ENCODE measurements around the gene SDHB. TPM values are rescaled to one million over a fixed set of nuclear protein-coding genes. Genes with fewer than 3 reads are reported as not detected.

Gene SDHB
- total and polyA plus RNA-seq, 9 of the 15 experiments (the other 6 are each of a cell fraction or from before 2014, with no cell fraction given): 207 to 554 (median 365) TPM

DNA sequence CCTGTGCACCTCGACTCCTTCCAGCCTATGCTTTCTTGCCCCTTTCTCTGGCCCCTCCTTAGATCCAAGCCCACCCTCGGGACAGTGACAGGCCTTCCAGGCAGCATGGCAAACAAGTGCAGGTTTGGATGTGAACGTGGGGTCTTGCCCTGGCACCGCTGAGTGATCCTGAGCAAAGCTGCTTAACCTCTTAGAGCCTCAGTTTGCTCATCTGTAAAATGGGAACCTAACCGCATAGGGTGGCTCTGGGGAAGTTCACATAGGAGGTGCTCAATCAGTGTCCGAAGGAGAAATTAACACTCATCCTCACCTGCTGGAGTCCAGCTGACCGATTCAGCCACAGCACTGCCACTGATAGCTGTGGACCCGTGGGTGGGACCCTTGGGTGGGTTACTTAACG lies 80.6 kb downstream of the SDHB start (continued):
- TF ChIP-seq CHD2 (IDR thresholded peaks at IDR 0.05; ENCODE audit: low read depth, low read length) (no peak), POU5F1 (IDR thresholded peaks at IDR 0.05; ENCODE audit: borderline replicate concordance, low read depth, low read length, partially characterized antibody) (no peak), PRPF4 (IDR thresholded peaks at IDR 0.05; ENCODE audit: insufficient read depth, low read depth, low read length, poor library complexity, severe bottlenecking) (no peak), GABPA (tag; conservative IDR thresholded peaks at IDR 0.05; ENCODE audit: low read depth) (no peak), ESRRA (IDR thresholded peaks at IDR 0.05; ENCODE audit: borderline replicate concordance, low read depth) (peak; percentile 13; the same call in 1 of the 2 replicates), ESRRB (CRISPR knock-in tag; IDR thresholded peaks at IDR 0.05; ENCODE audit: borderline replicate concordance) (no peak), BHLHE40 (IDR thresholded peaks at IDR 0.05; ENCODE audit: low read length) (no peak), JUND (IDR thresholded peaks at IDR 0.05; ENCODE audit: borderline replicate concordance, low read depth, low read length) (no peak), JUND (tag; IDR thresholded peaks at IDR 0.05; ENCODE audit: borderline replicate concordance, low read depth, low read length) (no peak), HDAC8 (tag; IDR thresholded peaks at IDR 0.05) (no peak), RCOR1 (IDR thresholded peaks at IDR 0.05; ENCODE audit: borderline replicate concordance in 1 of 2, low read depth in 2 of 2, low read length in 2 of 2) (peak in 1 of 2 experiments; percentile 49; a peak in 1 of 4 replicates), ZC3H8 (IDR thresholded peaks at IDR 0.05) (no peak), ETV1 (tag; conservative IDR thresholded peaks at IDR 0.05; ENCODE audit: low read depth) (no peak), ZNF740 (CRISPR knock-in tag; IDR thresholded peaks at IDR 0.05) (no peak), ZNF740 (tag; IDR thresholded peaks at IDR 0.05) (no peak), HCFC1 (IDR thresholded peaks at IDR 0.05; ENCODE audit: low read depth, low read length) (no peak), KLF1 (tag; IDR thresholded peaks at IDR 0.05) (no peak), ZNF431 (CRISPR knock-in tag; IDR thresholded peaks at IDR 0.05) (no peak), STAT5A (IDR thresholded peaks at IDR 0.05; ENCODE audit: borderline replicate concordance, low read length) (no peak), HDAC1 (IDR thresholded peaks at IDR 0.05) (0 out of 4 replicates have a peak, but pooled peaks of 1 of the 2 experiments have one; percentile 18), E2F5 (CRISPR knock-in tag; IDR thresholded peaks at IDR 0.05) (no peak), RBM25 (IDR thresholded peaks at IDR 0.05; ENCODE audit: low read depth, low read length, severe bottlenecking) (peak; percentile 96), HDAC2 (IDR thresholded peaks at IDR 0.05) (peak; percentile 69; the same call in 1 of the 2 replicates)
- TF ChIP-seq, protein P1, sequence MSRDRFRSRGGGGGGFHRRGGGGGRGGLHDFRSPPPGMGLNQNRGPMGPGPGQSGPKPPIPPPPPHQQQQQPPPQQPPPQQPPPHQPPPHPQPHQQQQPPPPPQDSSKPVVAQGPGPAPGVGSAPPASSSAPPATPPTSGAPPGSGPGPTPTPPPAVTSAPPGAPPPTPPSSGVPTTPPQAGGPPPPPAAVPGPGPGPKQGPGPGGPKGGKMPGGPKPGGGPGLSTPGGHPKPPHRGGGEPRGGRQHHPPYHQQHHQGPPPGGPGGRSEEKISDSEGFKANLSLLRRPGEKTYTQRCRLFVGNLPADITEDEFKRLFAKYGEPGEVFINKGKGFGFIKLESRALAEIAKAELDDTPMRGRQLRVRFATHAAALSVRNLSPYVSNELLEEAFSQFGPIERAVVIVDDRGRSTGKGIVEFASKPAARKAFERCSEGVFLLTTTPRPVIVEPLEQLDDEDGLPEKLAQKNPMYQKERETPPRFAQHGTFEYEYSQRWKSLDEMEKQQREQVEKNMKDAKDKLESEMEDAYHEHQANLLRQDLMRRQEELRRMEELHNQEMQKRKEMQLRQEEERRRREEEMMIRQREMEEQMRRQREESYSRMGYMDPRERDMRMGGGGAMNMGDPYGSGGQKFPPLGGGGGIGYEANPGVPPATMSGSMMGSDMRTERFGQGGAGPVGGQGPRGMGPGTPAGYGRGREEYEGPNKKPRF (IDR thresholded peaks at IDR 0.05; ENCODE audit: low read depth, low read length): no peak
- TF ChIP-seq, protein P2, sequence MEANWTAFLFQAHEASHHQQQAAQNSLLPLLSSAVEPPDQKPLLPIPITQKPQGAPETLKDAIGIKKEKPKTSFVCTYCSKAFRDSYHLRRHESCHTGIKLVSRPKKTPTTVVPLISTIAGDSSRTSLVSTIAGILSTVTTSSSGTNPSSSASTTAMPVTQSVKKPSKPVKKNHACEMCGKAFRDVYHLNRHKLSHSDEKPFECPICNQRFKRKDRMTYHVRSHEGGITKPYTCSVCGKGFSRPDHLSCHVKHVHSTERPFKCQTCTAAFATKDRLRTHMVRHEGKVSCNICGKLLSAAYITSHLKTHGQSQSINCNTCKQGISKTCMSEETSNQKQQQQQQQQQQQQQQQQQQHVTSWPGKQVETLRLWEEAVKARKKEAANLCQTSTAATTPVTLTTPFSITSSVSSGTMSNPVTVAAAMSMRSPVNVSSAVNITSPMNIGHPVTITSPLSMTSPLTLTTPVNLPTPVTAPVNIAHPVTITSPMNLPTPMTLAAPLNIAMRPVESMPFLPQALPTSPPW (CRISPR knock-in tag; IDR thresholded peaks at IDR 0.05): no peak
